ENCODE results near the gene FHIT.

FHIT gene

GRCh38 chr3:60319179-60319858 is 931.9 kb downstream of the FHIT start:
- H3K27ac ChIP-seq (ENCODE audit: low read length), result no peak overlapping the region
- H3K4me1 ChIP-seq (ENCODE audit: control insufficient read depth in 1 of 2, insufficient read depth in 2 of 2, low read length in 2 of 2), result peaks cover 0 to 6% of the 10 kb centered on the region in 2 donors
- no peaks in the 10 kb centered on the region for H3K27me3 ChIP-seq (ENCODE audit: low read depth, low read length)
- no peaks in the 10 kb centered on the region for H3K9me3 ChIP-seq (ENCODE audit: control insufficient read depth in 1 of 2, low read length in 2 of 2)
- H3K36me3 ChIP-seq (ENCODE audit: control insufficient read depth in 1 of 2, insufficient read depth in 2 of 2, low read length in 2 of 2), result no peaks in the 10 kb centered on the region
- H3K4me3 ChIP-seq (ENCODE audit: low read depth in 1 of 2, low read length in 2 of 2), result no peak overlapping the region

- H3K4me3 ChIP-seq (ENCODE audit: low read depth in 1 of 2, low read length in 2 of 2), result no peak overlapping the region
- H3K27me3 ChIP-seq (ENCODE audit: low read depth, low read length), result no peaks in the 10 kb centered on the region
- no peaks in the 10 kb centered on the region for H3K9me3 ChIP-seq (ENCODE audit: control insufficient read depth in 1 of 2, low read length in 2 of 2)
- H3K27ac ChIP-seq (ENCODE audit: low read length), result no peak overlapping the region
- H3K4me1 ChIP-seq (ENCODE audit: control insufficient read depth in 1 of 2, insufficient read depth in 2 of 2, low read length in 2 of 2), result peaks cover 0 to 9% of the 10 kb centered on the region in 2 donors
- H3K36me3 ChIP-seq (ENCODE audit: control insufficient read depth in 1 of 2, insufficient read depth in 2 of 2, low read length in 2 of 2), result no peaks in the 10 kb centered on the region
Measured at GRCh38 chr3:60316121-60316797, 935.0 kb downstream of the FHIT start.

GRCh38 chr3:60313951-60314461 is 937.2 kb downstream of the FHIT start:
- no peaks in the 10 kb centered on the region for H3K27me3 ChIP-seq (ENCODE audit: low read depth, low read length)
- H3K9me3 ChIP-seq (ENCODE audit: control insufficient read depth in 1 of 2, low read length in 2 of 2), result no peaks in the 10 kb centered on the region
- no peak overlapping the region for H3K27ac ChIP-seq (ENCODE audit: low read length)
- H3K36me3 ChIP-seq (ENCODE audit: control insufficient read depth in 1 of 2, insufficient read depth in 2 of 2, low read length in 2 of 2), result no peaks in the 10 kb centered on the region
- H3K4me1 ChIP-seq (ENCODE audit: control insufficient read depth in 1 of 2, insufficient read depth in 2 of 2, low read length in 2 of 2), result peaks cover 0 to 9% of the 10 kb centered on the region in 2 donors
- H3K4me3 ChIP-seq (ENCODE audit: low read depth in 1 of 2, low read length in 2 of 2), result no peak overlapping the region

GRCh38 chr3:60313231-60313798 is 937.9 kb downstream of the FHIT start:
- H3K36me3 ChIP-seq (ENCODE audit: control insufficient read depth in 1 of 2, insufficient read depth in 2 of 2, low read length in 2 of 2), result no peaks in the 10 kb centered on the region

GRCh38 chr3:60309539-60310268 is 941.5 kb downstream of the FHIT start:
- Histone ChIP-seq H3K27ac (ENCODE audit: low read length) (no peak overlapping the region), H3K4me1 (ENCODE audit: control insufficient read depth in 1 of 2, insufficient read depth in 2 of 2, low read length in 2 of 2) (peaks cover 0 to 4% of the 10 kb centered on the region in 2 donors), H3K27me3 (ENCODE audit: low read depth, low read length) (no peaks in the 10 kb centered on the region), H3K9me3 (ENCODE audit: control insufficient read depth in 1 of 2, low read length in 2 of 2) (no peaks in the 10 kb centered on the region), H3K4me3 (ENCODE audit: low read depth in 1 of 2, low read length in 2 of 2) (no peak overlapping the region), H3K36me3 (ENCODE audit: control insufficient read depth in 1 of 2, insufficient read depth in 2 of 2, low read length in 2 of 2) (no peaks in the 10 kb centered on the region)

More at GRCh38 chr3:60313231-60313798, 937.9 kb downstream of the FHIT start:
- Histone ChIP-seq H3K4me1 (ENCODE audit: control insufficient read depth in 1 of 2, insufficient read depth in 2 of 2, low read length in 2 of 2) (peaks cover 0 to 9% of the 10 kb centered on the region in 2 donors), H3K27ac (ENCODE audit: low read length) (no peak overlapping the region), H3K4me3 (ENCODE audit: low read depth in 1 of 2, low read length in 2 of 2) (no peak overlapping the region), H3K9me3 (ENCODE audit: control insufficient read depth in 1 of 2, low read length in 2 of 2) (no peaks in the 10 kb centered on the region), H3K27me3 (ENCODE audit: low read depth, low read length) (no peaks in the 10 kb centered on the region)

- no peaks in the 10 kb centered on the region for H3K9me3 ChIP-seq (ENCODE audit: control insufficient read depth in 1 of 2, low read length in 2 of 2)
- H3K27me3 ChIP-seq (ENCODE audit: low read depth, low read length), result no peaks in the 10 kb centered on the region
- H3K36me3 ChIP-seq (ENCODE audit: control insufficient read depth in 1 of 2, insufficient read depth in 2 of 2, low read length in 2 of 2), result no peaks in the 10 kb centered on the region
- no peak overlapping the region for H3K27ac ChIP-seq (ENCODE audit: low read length)
- H3K4me3 ChIP-seq (ENCODE audit: low read depth in 1 of 2, low read length in 2 of 2), result no peak overlapping the region
- H3K4me1 ChIP-seq (ENCODE audit: control insufficient read depth in 1 of 2, insufficient read depth in 2 of 2, low read length in 2 of 2), result peaks cover 0 to 3% of the 10 kb centered on the region in 2 donors
Measured at GRCh38 chr3:60308808-60309207, 942.4 kb downstream of the FHIT start.

- Histone ChIP-seq H3K4me1 (ENCODE audit: control insufficient read depth in 1 of 2, insufficient read depth in 2 of 2, low read length in 2 of 2) (no peaks in the 10 kb centered on the region), H3K4me3 (ENCODE audit: low read depth in 1 of 2, low read length in 2 of 2) (no peak overlapping the region), H3K27me3 (ENCODE audit: low read depth, low read length) (no peaks in the 10 kb centered on the region), H3K36me3 (ENCODE audit: control insufficient read depth in 1 of 2, insufficient read depth in 2 of 2, low read length in 2 of 2) (no peaks in the 10 kb centered on the region), H3K9me3 (ENCODE audit: control insufficient read depth in 1 of 2, low read length in 2 of 2) (no peaks in the 10 kb centered on the region), H3K27ac (ENCODE audit: low read length) (no peak overlapping the region)
Measured at GRCh38 chr3:60307562-60308199, 943.6 kb downstream of the FHIT start.

- no peaks in the 10 kb centered on the region for H3K36me3 ChIP-seq (ENCODE audit: control insufficient read depth in 1 of 2, insufficient read depth in 2 of 2, low read length in 2 of 2)
- H3K4me1 ChIP-seq (ENCODE audit: control insufficient read depth in 1 of 2, insufficient read depth in 2 of 2, low read length in 2 of 2), result no peaks in the 10 kb centered on the region
- H3K27me3 ChIP-seq (ENCODE audit: low read depth, low read length), result no peaks in the 10 kb centered on the region
- no peak overlapping the region for H3K27ac ChIP-seq (ENCODE audit: low read length)
- H3K9me3 ChIP-seq (ENCODE audit: control insufficient read depth in 1 of 2, low read length in 2 of 2), result no peaks in the 10 kb centered on the region
- H3K4me3 ChIP-seq (ENCODE audit: low read depth in 1 of 2, low read length in 2 of 2), result no peak overlapping the region
Measured at GRCh38 chr3:60304112-60304511, 947.1 kb downstream of the FHIT start.

- Histone ChIP-seq H3K4me3 (ENCODE audit: low read depth in 1 of 2, low read length in 2 of 2) (no peak overlapping the region), H3K36me3 (ENCODE audit: control insufficient read depth in 1 of 2, insufficient read depth in 2 of 2, low read length in 2 of 2) (no peaks in the 10 kb centered on the region), H3K4me1 (ENCODE audit: control insufficient read depth in 1 of 2, insufficient read depth in 2 of 2, low read length in 2 of 2) (no peaks in the 10 kb centered on the region), H3K27ac (ENCODE audit: low read length) (no peak overlapping the region), H3K9me3 (ENCODE audit: control insufficient read depth in 1 of 2, low read length in 2 of 2) (no peaks in the 10 kb centered on the region), H3K27me3 (ENCODE audit: low read depth, low read length) (no peaks in the 10 kb centered on the region)
Measured at GRCh38 chr3:60303160-60303559, 948.1 kb downstream of the FHIT start.

- H3K4me1 ChIP-seq (ENCODE audit: control insufficient read depth in 1 of 2, insufficient read depth in 2 of 2, low read length in 2 of 2), result no peaks in the 10 kb centered on the region
Measured at GRCh38 chr3:60301142-60301541, 950.1 kb downstream of the FHIT start.

GRCh38 chr3:60298141-60298540 is 953.1 kb downstream of the FHIT start:
- Histone ChIP-seq H3K4me3 (ENCODE audit: low read depth in 1 of 2, low read length in 2 of 2) (no peak overlapping the region), H3K27ac (ENCODE audit: low read length) (no peak overlapping the region), H3K36me3 (ENCODE audit: control insufficient read depth in 1 of 2, insufficient read depth in 2 of 2, low read length in 2 of 2) (no peaks in the 10 kb centered on the region), H3K9me3 (ENCODE audit: control insufficient read depth in 1 of 2, low read length in 2 of 2) (no peaks in the 10 kb centered on the region), H3K27me3 (ENCODE audit: low read depth, low read length) (no peaks in the 10 kb centered on the region), H3K4me1 (ENCODE audit: control insufficient read depth in 1 of 2, insufficient read depth in 2 of 2, low read length in 2 of 2) (no peaks in the 10 kb centered on the region)

More at GRCh38 chr3:60301142-60301541, 950.1 kb downstream of the FHIT start:
- H3K27me3 ChIP-seq (ENCODE audit: low read depth, low read length), result no peaks in the 10 kb centered on the region
- H3K27ac ChIP-seq (ENCODE audit: low read length), result no peak overlapping the region
- no peak overlapping the region for H3K4me3 ChIP-seq (ENCODE audit: low read depth in 1 of 2, low read length in 2 of 2)
- no peaks in the 10 kb centered on the region for H3K9me3 ChIP-seq (ENCODE audit: control insufficient read depth in 1 of 2, low read length in 2 of 2)
- no peaks in the 10 kb centered on the region for H3K36me3 ChIP-seq (ENCODE audit: control insufficient read depth in 1 of 2, insufficient read depth in 2 of 2, low read length in 2 of 2)
